Keratinocyte (primary cell): ENCODE measurements around the gene ACP6. TPM values are rescaled to one million over a fixed set of nuclear protein-coding genes. Genes with fewer than 3 reads are reported as not detected.

ENCODE experiments used
- DNase-seq: peaks from one replicate; pipeline ENCODE4 v3.0.0-alpha.2; 2011; ENCODE audit warnings: low read depth, missing footprints, low spot score
- FAIRE-seq: peaks from 2 replicates; lab custom pipeline; 2011; peaks lifted over from hg19 to GRCh38; lab: Jason Lieb, UNC
- H2AFZ ChIP-seq: 2 replicates; pipeline ENCODE4 v1.6.0; 2012; ENCODE audit warnings: low read length, control low read depth, inconsistent platforms; ENCODE audit not compliant: control insufficient read depth
- H3K27ac ChIP-seq: 2 replicates; pipeline ENCODE4 v1.5.1; 2011; ENCODE audit warnings: low read length; ENCODE audit not compliant: control insufficient read depth, insufficient read depth
- H3K27me3 ChIP-seq: 3 replicates; pipeline ENCODE4 v1.6.0; 2011; ENCODE audit warnings: low read length; ENCODE audit not compliant: control insufficient read depth, insufficient read depth; ENCODE audit errors: extremely low read depth
- H3K36me3 ChIP-seq, 2 experiments: 2 replicates in 1 of 2; 3 replicates in 1 of 2; pipeline ENCODE4 v1.5.1; 2011; ENCODE audit warnings: low read length in 2 of 2, mild to moderate bottlenecking in 1 of 2; ENCODE audit not compliant: control insufficient read depth in 2 of 2, insufficient read depth in 2 of 2; ENCODE audit errors: extremely low read depth in 1 of 2
- H3K4me1 ChIP-seq: 3 replicates; pipeline ENCODE4 v1.5.1; 2011; ENCODE audit warnings: low read length; ENCODE audit not compliant: control insufficient read depth, insufficient read depth; ENCODE audit errors: extremely low read depth
- H3K4me2 ChIP-seq: 3 replicates; pipeline ENCODE4 v1.6.0; 2011; ENCODE audit warnings: low read depth, low read length; ENCODE audit not compliant: control insufficient read depth, insufficient read depth; ENCODE audit errors: extremely low read depth
- H3K4me3 ChIP-seq, 3 experiments: fragments of 200-600 bp in 1 of 3; sonication (generic) in 1 of 3; 2 replicates in 2 of 3; 3 replicates in 1 of 3; pipeline ENCODE4 v1.5.1; 2011 to 2016; ENCODE audit warnings: low read length in 3 of 3, mild to moderate bottlenecking in 3 of 3, control low read depth in 2 of 3, inconsistent platforms in 1 of 3, low read depth in 1 of 3, mixed read lengths in 1 of 3, mixed run types in 1 of 3, moderate library complexity in 1 of 3; ENCODE audit not compliant: control insufficient read depth in 2 of 3, insufficient read depth in 2 of 3; ENCODE audit errors: extremely low read depth in 1 of 3
- H3K79me2 ChIP-seq: 2 replicates; pipeline ENCODE4 v1.6.0; 2012; ENCODE audit warnings: low read length; ENCODE audit not compliant: control insufficient read depth, insufficient read depth
- H3K9ac ChIP-seq: 3 replicates; pipeline ENCODE4 v1.6.0; 2011; ENCODE audit warnings: low read length; ENCODE audit not compliant: control insufficient read depth, insufficient read depth; ENCODE audit errors: extremely low read depth
- H3K9me1 ChIP-seq: 3 replicates; pipeline ENCODE4 v1.6.0; 2011; ENCODE audit warnings: low read length; ENCODE audit not compliant: control insufficient read depth, insufficient read depth; ENCODE audit errors: extremely low read depth
- H3K9me3 ChIP-seq: 2 replicates; pipeline ENCODE4 v1.5.1; 2012; ENCODE audit warnings: low read depth, low read length; ENCODE audit not compliant: control insufficient read depth
- H4K20me1 ChIP-seq: 3 replicates; pipeline ENCODE4 v1.6.0; 2011; ENCODE audit warnings: low read length; ENCODE audit not compliant: control insufficient read depth, insufficient read depth; ENCODE audit errors: extremely low read depth
- EZH2 ChIP-seq: IDR thresholded peaks from one replicate; pipeline ENCODE4 v1.6.1; 2012; ENCODE audit warnings: inconsistent platforms, mild to moderate bottlenecking, low read length, moderate library complexity
- dilution Hi-C: fragments of 300-500 bp; cut with MboI; formaldehyde crosslinking; loops from one replicate; pipeline ENCODE4 v1.7.0; 2020; ENCODE audit warnings: low sequenced_read_pairs; ENCODE audit not compliant: extremely low pct_ligation_motif_present
- polyA plus RNA-seq, 5 experiments: library from polyadenylated mRNA; depleted of rRNA in 3 of 5; stranded (reverse) in 3 of 5; stranded (forward) in 1 of 5; unstranded in 1 of 5; fragments of >200 nt; gene quantifications; 1 replicate in 1 of 5; 2 replicates in 3 of 5; 3 replicates in 1 of 5; pipeline versions ENCODE4 v1.2.1 to v1.2.3, GENCODE V29; 2011 to 2012; ENCODE audit warnings: missing spikeins in 2 of 5, low read depth in 1 of 5, low replicate concordance in 1 of 5
- TF ChIP-seq, protein P1 (sequence below), 3 experiments: IDR thresholded peaks in 1 of 3; conservative IDR thresholded peaks in 1 of 3; optimal IDR thresholded peaks in 1 of 3; 2 replicates in 2 of 3; 3 replicates in 1 of 3; pipeline versions ENCODE3 to v1.5.1; 2011; ENCODE audit warnings: low read length in 3 of 3, mild to moderate bottlenecking in 3 of 3, moderate library complexity in 2 of 3, control low read depth in 1 of 3, inconsistent platforms in 1 of 3; ENCODE audit not compliant: insufficient read depth in 2 of 3; ENCODE audit errors: extremely low read depth in 1 of 3

Gene ACP6
- polyA plus RNA-seq, 1 donor (not counting 4 experiments of a cell fraction or from before 2014, with no cell fraction given), result 7.4 TPM

DNA sequence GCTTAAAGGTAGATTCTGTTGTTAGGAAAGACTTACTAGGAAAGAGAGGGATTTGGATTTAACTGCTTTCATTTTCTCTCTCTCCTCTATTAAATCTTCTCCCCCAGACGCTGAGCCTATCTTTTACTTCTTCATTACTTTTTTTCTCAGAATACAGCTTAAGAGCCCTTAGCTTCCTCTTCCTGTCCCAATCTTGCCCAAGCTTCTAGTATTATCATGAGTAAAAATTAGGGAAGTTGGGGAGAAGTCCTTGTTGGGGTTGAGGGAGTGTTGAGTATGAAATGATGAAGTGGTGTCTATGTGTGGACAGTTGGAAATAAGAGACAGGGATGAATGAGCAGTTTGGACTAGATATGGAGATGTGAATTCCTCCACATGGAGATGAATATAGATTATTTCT is 35.0 kb downstream of the ACP6 start:
- Histone ChIP-seq H3K4me2 (no peak overlapping the region), H3K9me3 (no peaks in the 10 kb centered on the region), H3K36me3 (peaks cover 0 to 2% of the 10 kb centered on the region in 2 experiments), H3K4me1 (no peaks in the 10 kb centered on the region), H4K20me1 (no peaks in the 10 kb centered on the region), H3K9ac (no peak overlapping the region), H3K27me3 (no peaks in the 10 kb centered on the region), H2AFZ (no peak overlapping the region), H3K9me1 (no peaks in the 10 kb centered on the region), H3K79me2 (no peaks in the 10 kb centered on the region), H3K4me3 (no peak overlapping the region), H3K27ac (no peak overlapping the region)
- TF ChIP-seq, protein P1, sequence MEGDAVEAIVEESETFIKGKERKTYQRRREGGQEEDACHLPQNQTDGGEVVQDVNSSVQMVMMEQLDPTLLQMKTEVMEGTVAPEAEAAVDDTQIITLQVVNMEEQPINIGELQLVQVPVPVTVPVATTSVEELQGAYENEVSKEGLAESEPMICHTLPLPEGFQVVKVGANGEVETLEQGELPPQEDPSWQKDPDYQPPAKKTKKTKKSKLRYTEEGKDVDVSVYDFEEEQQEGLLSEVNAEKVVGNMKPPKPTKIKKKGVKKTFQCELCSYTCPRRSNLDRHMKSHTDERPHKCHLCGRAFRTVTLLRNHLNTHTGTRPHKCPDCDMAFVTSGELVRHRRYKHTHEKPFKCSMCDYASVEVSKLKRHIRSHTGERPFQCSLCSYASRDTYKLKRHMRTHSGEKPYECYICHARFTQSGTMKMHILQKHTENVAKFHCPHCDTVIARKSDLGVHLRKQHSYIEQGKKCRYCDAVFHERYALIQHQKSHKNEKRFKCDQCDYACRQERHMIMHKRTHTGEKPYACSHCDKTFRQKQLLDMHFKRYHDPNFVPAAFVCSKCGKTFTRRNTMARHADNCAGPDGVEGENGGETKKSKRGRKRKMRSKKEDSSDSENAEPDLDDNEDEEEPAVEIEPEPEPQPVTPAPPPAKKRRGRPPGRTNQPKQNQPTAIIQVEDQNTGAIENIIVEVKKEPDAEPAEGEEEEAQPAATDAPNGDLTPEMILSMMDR (optimal IDR thresholded peaks at IDR 0.05 in 1 of 3, IDR thresholded peaks at IDR 0.05 in 1 of 3, conservative IDR thresholded peaks at IDR 0.05 in 1 of 3; ENCODE audit: extremely low read depth in 1 of 3, insufficient read depth in 2 of 3, low read length in 3 of 3), result no peak
- no peak for TF ChIP-seq EZH2
- dilution Hi-C loops, result loop anchor here (10.0 kb wide), 1 partner anchor 51 kb away; no protein-coding TSS in a partner anchor
- FAIRE-seq, result no peak
- no peak for DNase-seq

DNA sequence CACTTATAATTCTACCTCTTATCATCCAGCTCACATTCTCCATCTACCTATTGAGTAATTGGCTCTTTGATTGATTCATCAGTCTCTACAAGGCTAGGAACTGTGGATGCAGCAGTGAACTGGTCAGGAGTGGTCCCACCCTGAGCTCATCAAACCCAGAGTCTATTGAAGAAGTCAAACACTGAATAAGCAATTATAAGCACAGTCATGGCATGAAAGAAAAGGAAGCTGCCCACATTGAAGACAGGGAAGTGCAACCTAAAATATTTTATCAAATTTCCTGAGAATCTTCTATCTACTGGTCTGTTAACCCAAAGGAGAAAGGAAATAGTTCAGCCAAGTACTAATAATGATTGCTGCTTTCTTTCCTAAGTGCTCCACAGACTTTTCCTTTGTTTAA is 35.7 kb downstream of the ACP6 start:
- no peak overlapping the region for H3K9ac ChIP-seq
- H3K4me3 ChIP-seq, result no peak overlapping the region
- TF ChIP-seq, protein P1 (optimal IDR thresholded peaks at IDR 0.05 in 1 of 3, IDR thresholded peaks at IDR 0.05 in 1 of 3, conservative IDR thresholded peaks at IDR 0.05 in 1 of 3; ENCODE audit: extremely low read depth in 1 of 3, insufficient read depth in 2 of 3, low read length in 3 of 3), result no peak
- no peak for TF ChIP-seq EZH2
- H3K4me2 ChIP-seq, result no peak overlapping the region
- H3K9me3 ChIP-seq, result no peaks in the 10 kb centered on the region
- H3K4me1 ChIP-seq, result no peaks in the 10 kb centered on the region
- no peaks in the 10 kb centered on the region for H4K20me1 ChIP-seq
- no peaks in the 10 kb centered on the region for H3K79me2 ChIP-seq
- DNase-seq (no peak), FAIRE-seq (no peak)
- no peak overlapping the region for H3K27ac ChIP-seq
- no peaks in the 10 kb centered on the region for H3K27me3 ChIP-seq
- no peak overlapping the region for H2AFZ ChIP-seq
- no peaks in the 10 kb centered on the region for H3K9me1 ChIP-seq
- dilution Hi-C loops, result loop anchor here (10.0 kb wide), 1 partner anchor 50 kb away; no protein-coding TSS in a partner anchor
- peaks cover 0 to 2% of the 10 kb centered on the region in 2 experiments for H3K36me3 ChIP-seq
